DOHH2 (cell line): ENCODE data around the gene SCN1A.

Experiments
- H3F3A ChIP-seq: fragments of 200-600 bp; sonication (generic), shearing (Covaris generic); 2 replicates; pipeline ENCODE4 v1.6.0; 2016; ENCODE audit warnings: antibody characterized with exemption, mild to moderate bottlenecking; ENCODE audit not compliant: control insufficient read depth, insufficient read depth
- H3K27ac ChIP-seq: fragments of 200-600 bp; sonication (generic); 2 replicates; pipeline ENCODE4 v1.5.1; 2014; ENCODE audit warnings: low read depth, mild to moderate bottlenecking, low read length, moderate library complexity
- H3K27me3 ChIP-seq: fragments of 200-600 bp; sonication (generic); 2 replicates; pipeline ENCODE4 v1.6.1; 2014; ENCODE audit warnings: mild to moderate bottlenecking, low read length, mixed read lengths; ENCODE audit not compliant: control insufficient read depth
- H3K36me3 ChIP-seq: fragments of 200-600 bp; sonication (generic); 2 replicates; pipeline ENCODE4 v1.6.1; 2014; ENCODE audit warnings: mild to moderate bottlenecking, low read length, moderate library complexity, mixed read lengths; ENCODE audit not compliant: control insufficient read depth
- H3K4me1 ChIP-seq: fragments of 200-600 bp; sonication (generic); 2 replicates; pipeline ENCODE4 v1.6.1; 2014; ENCODE audit warnings: mild to moderate bottlenecking, low read length, mixed read lengths; ENCODE audit not compliant: control insufficient read depth
- H3K4me2 ChIP-seq: fragments of 200-600 bp; sonication (generic); 2 replicates; pipeline ENCODE4 v1.6.0; 2014; ENCODE audit warnings: mild to moderate bottlenecking, low read length, moderate library complexity
- H3K4me3 ChIP-seq: fragments of 200-600 bp; sonication (generic); 2 replicates; pipeline ENCODE4 v1.5.1; 2014; ENCODE audit warnings: mild to moderate bottlenecking, low read length, mixed read lengths
- H3K79me2 ChIP-seq: fragments of 200-600 bp; sonication (generic); 2 replicates; pipeline ENCODE4 v1.6.1; 2014; ENCODE audit warnings: mild to moderate bottlenecking, low read length, mixed read lengths; ENCODE audit not compliant: control insufficient read depth
- H3K9me2 ChIP-seq: fragments of 200-600 bp; sonication (generic); replicated peaks from 2 replicates; pipeline ENCODE4 v1.6.1; 2014; ENCODE audit warnings: mild to moderate bottlenecking, low read length, mixed read lengths; ENCODE audit not compliant: control insufficient read depth
- H3K9me3 ChIP-seq: fragments of 200-600 bp; sonication (generic); 2 replicates; pipeline ENCODE4 v1.6.1; 2014; ENCODE audit warnings: antibody characterized with exemption, low read length, mixed read lengths; ENCODE audit not compliant: control insufficient read depth, insufficient read depth
- H4K20me1 ChIP-seq: fragments of 200-600 bp; sonication (generic); 2 replicates; pipeline ENCODE4 v1.6.0; 2014; ENCODE audit warnings: low read depth, mild to moderate bottlenecking, antibody characterized with exemption, low read length, moderate library complexity; ENCODE audit not compliant: control insufficient read depth, insufficient read depth
- EZH2phosphoT487 ChIP-seq: fragments of 200-600 bp; sonication (generic); IDR thresholded peaks from 2 replicates; pipeline ENCODE4 v1.6.1; 2017; ENCODE audit warnings: borderline replicate concordance, mild to moderate bottlenecking, antibody characterized with exemption, low read length, moderate library complexity, mixed read lengths
- TF ChIP-seq, protein P1 (sequence below): fragments of 200-600 bp; sonication (generic); IDR thresholded peaks from one replicate; pipeline ENCODE4 v1.5.1; 2014; ENCODE audit warnings: antibody characterized with exemption, mild to moderate bottlenecking, low read depth, low read length; ENCODE audit not compliant: poor library complexity, severe bottlenecking

The SCN1A gene

GRCh38 chr2:166094325-166094724 lies 33.5 kb downstream of the SCN1A start:
- Histone ChIP-seq H3K27ac (no peak overlapping the region), H4K20me1 (no peaks in the 10 kb centered on the region), H3K4me2 (no peak overlapping the region), H3K79me2 (no peaks in the 10 kb centered on the region), H3K36me3 (no peaks in the 10 kb centered on the region), H3K4me3 (no peak overlapping the region), H3F3A (no peaks in the 10 kb centered on the region), H3K4me1 (no peaks in the 10 kb centered on the region), H3K27me3 (no peaks in the 10 kb centered on the region), H3K9me2 (no peaks in the 10 kb centered on the region), H3K9me3 (no peaks in the 10 kb centered on the region)
- TF ChIP-seq, protein P1, sequence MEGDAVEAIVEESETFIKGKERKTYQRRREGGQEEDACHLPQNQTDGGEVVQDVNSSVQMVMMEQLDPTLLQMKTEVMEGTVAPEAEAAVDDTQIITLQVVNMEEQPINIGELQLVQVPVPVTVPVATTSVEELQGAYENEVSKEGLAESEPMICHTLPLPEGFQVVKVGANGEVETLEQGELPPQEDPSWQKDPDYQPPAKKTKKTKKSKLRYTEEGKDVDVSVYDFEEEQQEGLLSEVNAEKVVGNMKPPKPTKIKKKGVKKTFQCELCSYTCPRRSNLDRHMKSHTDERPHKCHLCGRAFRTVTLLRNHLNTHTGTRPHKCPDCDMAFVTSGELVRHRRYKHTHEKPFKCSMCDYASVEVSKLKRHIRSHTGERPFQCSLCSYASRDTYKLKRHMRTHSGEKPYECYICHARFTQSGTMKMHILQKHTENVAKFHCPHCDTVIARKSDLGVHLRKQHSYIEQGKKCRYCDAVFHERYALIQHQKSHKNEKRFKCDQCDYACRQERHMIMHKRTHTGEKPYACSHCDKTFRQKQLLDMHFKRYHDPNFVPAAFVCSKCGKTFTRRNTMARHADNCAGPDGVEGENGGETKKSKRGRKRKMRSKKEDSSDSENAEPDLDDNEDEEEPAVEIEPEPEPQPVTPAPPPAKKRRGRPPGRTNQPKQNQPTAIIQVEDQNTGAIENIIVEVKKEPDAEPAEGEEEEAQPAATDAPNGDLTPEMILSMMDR: no peak
- no peak for TF ChIP-seq EZH2phosphoT487

DNA sequence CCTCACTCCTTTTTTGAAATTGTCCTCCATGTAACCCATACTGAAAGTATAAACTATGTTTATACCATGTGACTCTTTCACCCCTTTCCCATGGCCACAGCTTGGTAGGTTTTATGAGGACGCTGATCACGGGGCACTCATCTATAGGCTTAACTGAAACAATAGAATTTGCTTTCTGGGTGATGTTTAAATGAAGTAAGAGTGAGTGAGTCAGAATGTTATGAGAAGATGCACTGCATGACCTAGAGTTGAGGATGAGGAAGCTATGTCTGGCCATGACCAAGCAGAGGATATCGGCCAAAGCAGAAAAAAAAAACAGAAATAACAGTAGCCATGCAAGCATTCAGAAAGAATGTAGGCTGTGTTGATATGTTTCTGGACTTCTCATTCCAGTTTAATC lies 34.9 kb downstream of the SCN1A start:
- no peaks in the 10 kb centered on the region for H4K20me1 ChIP-seq
- no peak overlapping the region for H3K4me3 ChIP-seq
- H3K27me3 ChIP-seq: no peaks in the 10 kb centered on the region
- no peaks in the 10 kb centered on the region for H3F3A ChIP-seq
- no peaks in the 10 kb centered on the region for H3K9me3 ChIP-seq
- TF ChIP-seq EZH2phosphoT487: no peak
- TF ChIP-seq, protein P1: no peak
- H3K4me1 ChIP-seq: no peaks in the 10 kb centered on the region
- no peaks in the 10 kb centered on the region for H3K9me2 ChIP-seq
- H3K36me3 ChIP-seq: no peaks in the 10 kb centered on the region
- H3K27ac ChIP-seq: no peak overlapping the region
- H3K79me2 ChIP-seq: no peaks in the 10 kb centered on the region
- no peak overlapping the region for H3K4me2 ChIP-seq

GRCh38 chr2:166091439-166091838 lies 36.4 kb downstream of the SCN1A start:
- no peaks in the 10 kb centered on the region for H4K20me1 ChIP-seq
- H3F3A ChIP-seq: no peaks in the 10 kb centered on the region
- H3K27ac ChIP-seq: no peak overlapping the region
- H3K4me2 ChIP-seq: no peak overlapping the region
- H3K27me3 ChIP-seq: no peaks in the 10 kb centered on the region
- H3K9me3 ChIP-seq: no peaks in the 10 kb centered on the region
- TF ChIP-seq, protein P1: no peak
- TF ChIP-seq EZH2phosphoT487: no peak
- H3K79me2 ChIP-seq: no peaks in the 10 kb centered on the region
- H3K4me1 ChIP-seq: no peaks in the 10 kb centered on the region
- H3K36me3 ChIP-seq: no peaks in the 10 kb centered on the region
- no peaks in the 10 kb centered on the region for H3K9me2 ChIP-seq
- H3K4me3 ChIP-seq: no peak overlapping the region

GRCh38 chr2:166090908-166091307 lies 36.9 kb downstream of the SCN1A start:
- Histone ChIP-seq H3K4me3 (no peak overlapping the region), H4K20me1 (no peaks in the 10 kb centered on the region), H3K79me2 (no peaks in the 10 kb centered on the region), H3F3A (no peaks in the 10 kb centered on the region), H3K27me3 (no peaks in the 10 kb centered on the region), H3K27ac (no peak overlapping the region), H3K4me2 (no peak overlapping the region), H3K9me2 (no peaks in the 10 kb centered on the region), H3K4me1 (no peaks in the 10 kb centered on the region), H3K9me3 (no peaks in the 10 kb centered on the region), H3K36me3 (no peaks in the 10 kb centered on the region)
- no peak for TF ChIP-seq EZH2phosphoT487
- TF ChIP-seq, protein P1: no peak
